NCI-H526 treated with DMSO at 0.1 percent for 48 hours (cell line): ENCODE data around the gene SDHA.
A peak's percentile ranks its signal among the peaks of the same experiment; 100 is the strongest.
"Not testable (repeated sequence)": the region's sequence is repeated elsewhere in the genome, so short reads cannot be mapped to it uniquely, and the experiment has no call there.

Experiments
- DNase-seq: peaks from one replicate; lab custom pipeline; 2025; lab: John Stamatoyannopoulos, UW

The SDHA gene

GRCh38 chr5:300691-301435 lies 82.7 kb downstream of the SDHA start:
- not testable (repeated sequence) for DNase-seq

- peak; percentile 51 for DNase-seq
Observed at GRCh38 chr5:302416-302815, 84.3 kb downstream of the SDHA start.

- DNase-seq = no peak
Observed at GRCh38 chr5:302966-303365, 84.8 kb downstream of the SDHA start.

- DNase-seq = not testable (repeated sequence)
Observed at GRCh38 chr5:303741-304140, 85.6 kb downstream of the SDHA start.

GRCh38 chr5:305050-305449 lies 86.9 kb downstream of the SDHA start:
- DNase-seq = no peak

- no peak for DNase-seq
Observed at GRCh38 chr5:305459-305858, 87.3 kb downstream of the SDHA start.

GRCh38 chr5:306011-306805 lies 88.1 kb downstream of the SDHA start:
- DNase-seq = no peak
